Esophagus mucosa (tissue), 1 donor: ENCODE results near the gene CDRT15. TPM values are rescaled to one million over a fixed set of nuclear protein-coding genes. Genes with fewer than 3 reads are reported as not detected.
"Not testable (repeated sequence)": the region's sequence is repeated elsewhere in the genome, so short reads cannot be mapped to it uniquely, and the experiment has no call there.

Experiments used
- ATAC-seq: fragments of 200-7000 bp; cut with Tn5 transposase; one replicate; pipeline ENCODE4 v1.9.1; 2020
- total RNA-seq: library from RNA; stranded (reverse); gene quantifications from one replicate; pipeline ENCODE4 v1.2.4, GENCODE V29; 2023
- donor health status: DM: yes; HTN: yes; CAD: no.

The CDRT15 gene
- total RNA-seq, result not detected

GRCh38 chr17:14236762-14237161 is at the start of gene CDRT15:
Gene CDRT15, minus strand, starts transcription at chr17:14236862. Its CDS starts 29 bp downstream, at chr17:14236833.
- peak; percentile 11 for ATAC-seq

- no peak for ATAC-seq
Measured at GRCh38 chr17:14282726-14283125, 46.1 kb upstream of the CDRT15 start.

GRCh38 chr17:14281530-14281929 is 44.9 kb upstream of the CDRT15 start:
- no peak for ATAC-seq

- ATAC-seq, result no peak
Measured at GRCh38 chr17:14276535-14277250, 40.0 kb upstream of the CDRT15 start.

GRCh38 chr17:14270508-14270907 is 33.8 kb upstream of the CDRT15 start:
- no peak for ATAC-seq

- no peak for ATAC-seq
Measured at GRCh38 chr17:14269473-14269872, 32.8 kb upstream of the CDRT15 start.

- no peak for ATAC-seq
Measured at GRCh38 chr17:14268264-14268663, 31.6 kb upstream of the CDRT15 start.

GRCh38 chr17:14261406-14261805 is 24.7 kb upstream of the CDRT15 start:
- no peak for ATAC-seq

GRCh38 chr17:14245629-14246028 is 9.0 kb upstream of the CDRT15 start:
- no peak for ATAC-seq

- ATAC-seq, result no peak
Measured at GRCh38 chr17:14245002-14245401, 8.3 kb upstream of the CDRT15 start.

GRCh38 chr17:14239271-14239670 is 2.6 kb upstream of the CDRT15 start:
- not testable (repeated sequence) for ATAC-seq

GRCh38 chr17:14236032-14236431 is 630 bp downstream of the CDRT15 start:
- peak; percentile 52 for ATAC-seq

- not testable (repeated sequence) for ATAC-seq
Measured at GRCh38 chr17:14235047-14235446, 1.6 kb downstream of the CDRT15 start.

GRCh38 chr17:14231187-14231586 is 5.5 kb downstream of the CDRT15 start:
- not testable (repeated sequence) for ATAC-seq

- no peak for ATAC-seq
Measured at GRCh38 chr17:14228903-14229302, 7.8 kb downstream of the CDRT15 start.

- no peak for ATAC-seq
Measured at GRCh38 chr17:14227052-14227451, 9.6 kb downstream of the CDRT15 start.

GRCh38 chr17:14225254-14225980 is 11.2 kb downstream of the CDRT15 start:
- no peak for ATAC-seq

GRCh38 chr17:14222611-14223010 is 14.1 kb downstream of the CDRT15 start:
- ATAC-seq, result no peak

GRCh38 chr17:14214271-14214670 is 22.4 kb downstream of the CDRT15 start:
- ATAC-seq, result no peak

GRCh38 chr17:14212401-14212800 is 24.3 kb downstream of the CDRT15 start:
- no peak for ATAC-seq

- no peak for ATAC-seq
Measured at GRCh38 chr17:14211801-14212200, 24.9 kb downstream of the CDRT15 start.

GRCh38 chr17:14211246-14211645 is 25.4 kb downstream of the CDRT15 start:
- ATAC-seq, result no peak

GRCh38 chr17:14209215-14209614 is 27.4 kb downstream of the CDRT15 start:
- ATAC-seq, result no peak

GRCh38 chr17:14207791-14208190 is 28.9 kb downstream of the CDRT15 start:
- no peak for ATAC-seq
